Smooth muscle cell (in vitro differentiated cells): Measurements from ENCODE around the gene OSBPL1A. TPM values are rescaled to one million over a fixed set of nuclear protein-coding genes. Genes with fewer than 3 reads are reported as not detected.

Experiments used
- DNase-seq: peaks from one replicate; lab custom pipeline; 2025; ENCODE audit not compliant: unreplicated experiment; lab: John Stamatoyannopoulos, UW
- H2AFZ ChIP-seq: fragments of 200-600 bp; sonication (generic); 2 replicates; pipeline ENCODE4 v1.6.0; 2016; ENCODE audit warnings: antibody characterized with exemption, low read depth, mild to moderate bottlenecking
- H3F3A ChIP-seq: fragments of 200-600 bp; sonication (generic); 2 replicates; pipeline ENCODE4 v1.6.0; 2017; ENCODE audit warnings: antibody characterized with exemption, low read depth
- H3K27ac ChIP-seq: fragments of 200-600 bp; sonication (generic); 2 replicates; pipeline ENCODE4 v1.5.1; 2016; ENCODE audit warnings: low read depth, mild to moderate bottlenecking
- H3K27me3 ChIP-seq: fragments of 200-600 bp; sonication (generic); 2 replicates; pipeline ENCODE4 v1.6.1; 2016; ENCODE audit warnings: low read depth, mild to moderate bottlenecking
- H3K36me3 ChIP-seq: fragments of 200-600 bp; sonication (generic); 2 replicates; pipeline ENCODE4 v1.5.1; 2016; ENCODE audit warnings: low read depth
- H3K4me1 ChIP-seq: fragments of 200-600 bp; sonication (generic); 2 replicates; pipeline ENCODE4 v1.5.1; 2016; ENCODE audit warnings: low read depth
- H3K4me2 ChIP-seq: fragments of 200-600 bp; sonication (generic); 2 replicates; pipeline ENCODE4 v1.6.0; 2016; ENCODE audit warnings: mild to moderate bottlenecking
- H3K4me3 ChIP-seq: fragments of 200-600 bp; sonication (generic); 2 replicates; pipeline ENCODE4 v1.5.1; 2016; ENCODE audit warnings: mild to moderate bottlenecking
- H3K79me2 ChIP-seq: fragments of 200-600 bp; sonication (generic); 2 replicates; pipeline ENCODE4 v1.6.0; 2016; ENCODE audit warnings: low read depth, mild to moderate bottlenecking
- H3K9ac ChIP-seq: fragments of 200-600 bp; sonication (generic); 2 replicates; pipeline ENCODE4 v1.6.0; 2016; ENCODE audit warnings: low read depth
- H3K9me3 ChIP-seq: fragments of 200-600 bp; sonication (generic); replicated peaks from 2 replicates; pipeline ENCODE4 v1.5.1; 2016; ENCODE audit warnings: low read depth
- H4K20me1 ChIP-seq: fragments of 200-600 bp; sonication (generic); 2 replicates; pipeline ENCODE4 v1.6.0; 2016; ENCODE audit warnings: low read depth
- WGBS: methylation state at CpG from one replicate; pipeline ENCODE4 v1.1.7; 2016; ENCODE audit warnings: low lambda C conversion rate; 5-methylcytosine and 5-hydroxymethylcytosine counted together
- polyA plus RNA-seq: library from polyadenylated mRNA; unstranded; fragments of >200 nt; fragmentation: Nextera tagmentation; extraction: Ambion mirVana; gene quantifications from 2 replicates; pipeline ENCODE4 v1.2.1, GENCODE V29; 2016
- total RNA-seq: library from RNA; depleted of rRNA; stranded (reverse); fragments of >200 nt; gene quantifications from 2 replicates; pipeline ENCODE4 v1.2.3, GENCODE V29; 2014
- TF ChIP-seq, protein P1 (sequence below): fragments of 200-600 bp; sonication (generic); IDR thresholded peaks from 2 replicates; pipeline ENCODE4 v1.5.1; 2017; ENCODE audit warnings: borderline replicate concordance, mild to moderate bottlenecking, antibody characterized with exemption; ENCODE audit not compliant: insufficient read depth, poor library complexity, severe bottlenecking

Gene OSBPL1A
- total and polyA plus RNA-seq, 2 experiments from 2014 or later, result 15.3 to 23.4 TPM

DNA sequence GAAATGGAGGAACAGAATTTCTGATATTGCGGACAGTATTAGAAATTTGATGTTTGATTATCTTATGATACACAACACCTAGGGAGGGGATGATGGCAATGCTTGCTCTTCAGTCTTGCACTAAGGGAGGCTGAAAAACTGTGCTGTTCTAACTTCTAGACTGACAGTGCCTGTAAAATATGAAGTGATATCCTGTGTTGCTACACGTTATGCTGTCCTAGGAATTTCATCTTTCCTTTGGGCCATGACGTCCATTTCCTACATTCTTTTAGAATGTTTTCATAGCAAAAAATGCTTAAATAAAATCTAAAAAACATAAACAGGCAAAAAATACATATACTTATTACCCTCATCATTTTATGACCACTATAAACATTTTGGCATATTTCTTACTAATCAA lies 55.3 kb downstream of the OSBPL1A start:
- H3K27ac ChIP-seq, result no peak overlapping the region
- no peaks in the 10 kb centered on the region for H3K4me1 ChIP-seq
- DNase-seq, result no peak
- TF ChIP-seq, protein P1, sequence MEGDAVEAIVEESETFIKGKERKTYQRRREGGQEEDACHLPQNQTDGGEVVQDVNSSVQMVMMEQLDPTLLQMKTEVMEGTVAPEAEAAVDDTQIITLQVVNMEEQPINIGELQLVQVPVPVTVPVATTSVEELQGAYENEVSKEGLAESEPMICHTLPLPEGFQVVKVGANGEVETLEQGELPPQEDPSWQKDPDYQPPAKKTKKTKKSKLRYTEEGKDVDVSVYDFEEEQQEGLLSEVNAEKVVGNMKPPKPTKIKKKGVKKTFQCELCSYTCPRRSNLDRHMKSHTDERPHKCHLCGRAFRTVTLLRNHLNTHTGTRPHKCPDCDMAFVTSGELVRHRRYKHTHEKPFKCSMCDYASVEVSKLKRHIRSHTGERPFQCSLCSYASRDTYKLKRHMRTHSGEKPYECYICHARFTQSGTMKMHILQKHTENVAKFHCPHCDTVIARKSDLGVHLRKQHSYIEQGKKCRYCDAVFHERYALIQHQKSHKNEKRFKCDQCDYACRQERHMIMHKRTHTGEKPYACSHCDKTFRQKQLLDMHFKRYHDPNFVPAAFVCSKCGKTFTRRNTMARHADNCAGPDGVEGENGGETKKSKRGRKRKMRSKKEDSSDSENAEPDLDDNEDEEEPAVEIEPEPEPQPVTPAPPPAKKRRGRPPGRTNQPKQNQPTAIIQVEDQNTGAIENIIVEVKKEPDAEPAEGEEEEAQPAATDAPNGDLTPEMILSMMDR, result no peak
- H3K9ac ChIP-seq, result no peak overlapping the region
- H3K9me3 ChIP-seq, result no peaks in the 10 kb centered on the region
- no peaks in the 10 kb centered on the region for H3K27me3 ChIP-seq
- H3K36me3 ChIP-seq, result no peaks in the 10 kb centered on the region
- H3F3A ChIP-seq, result no peaks in the 10 kb centered on the region
- H4K20me1 ChIP-seq, result no peaks in the 10 kb centered on the region
- no peak overlapping the region for H2AFZ ChIP-seq
- H3K79me2 ChIP-seq, result no peaks in the 10 kb centered on the region
- no peak overlapping the region for H3K4me3 ChIP-seq
- no peak overlapping the region for H3K4me2 ChIP-seq
- 80% methylated on average over 3 of the region's 3 CpGs for WGBS

DNA sequence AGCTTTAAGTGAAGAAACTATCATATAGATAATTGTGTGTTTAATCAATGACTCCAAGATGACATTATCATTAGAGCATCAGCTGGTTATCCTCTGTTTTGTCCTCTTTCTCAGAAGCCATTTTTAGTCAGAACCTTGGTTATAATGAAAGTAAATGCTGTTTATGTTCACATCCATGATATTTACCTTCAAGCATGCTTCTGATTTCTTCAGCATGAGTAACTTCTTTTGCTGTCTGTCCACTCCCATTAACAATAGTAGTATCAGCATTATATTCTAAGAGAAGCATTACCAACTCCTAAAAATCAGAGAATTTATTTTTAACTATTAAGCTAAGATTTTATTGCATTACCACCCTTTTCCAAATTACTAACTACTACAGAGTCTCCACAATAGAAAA lies 56.3 kb downstream of the OSBPL1A start:
- Histone ChIP-seq H3K27ac (no peak overlapping the region), H3K79me2 (no peaks in the 10 kb centered on the region), H3K4me1 (no peaks in the 10 kb centered on the region), H3K4me2 (no peak overlapping the region), H3F3A (no peaks in the 10 kb centered on the region), H3K27me3 (no peaks in the 10 kb centered on the region), H3K9me3 (no peaks in the 10 kb centered on the region), H3K9ac (no peak overlapping the region), H2AFZ (no peak overlapping the region), H3K4me3 (no peak overlapping the region), H4K20me1 (no peaks in the 10 kb centered on the region), H3K36me3 (no peaks in the 10 kb centered on the region)
- TF ChIP-seq, protein P1, result no peak
- no peak for DNase-seq

DNA sequence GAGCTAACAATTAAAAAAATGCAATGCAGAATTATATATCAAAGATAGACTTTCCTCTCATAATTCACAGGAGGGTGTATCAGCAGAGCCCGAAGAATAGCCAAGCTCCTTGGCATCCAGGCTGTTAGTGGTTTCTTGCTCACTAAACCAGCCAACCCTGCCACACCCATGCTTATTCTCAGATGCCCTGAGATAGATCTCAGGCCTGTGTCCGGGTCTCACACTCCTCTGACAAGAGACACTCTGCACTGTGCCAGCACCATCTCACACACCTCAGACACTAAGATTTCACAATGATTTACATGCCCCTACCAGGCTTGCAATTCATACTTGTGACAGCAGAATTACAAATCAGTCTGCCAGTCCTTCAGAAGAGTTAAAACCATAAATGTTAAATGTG lies 64.5 kb downstream of the OSBPL1A start:
- 100% methylated on average over 2 of the region's 2 CpGs for WGBS

DNA sequence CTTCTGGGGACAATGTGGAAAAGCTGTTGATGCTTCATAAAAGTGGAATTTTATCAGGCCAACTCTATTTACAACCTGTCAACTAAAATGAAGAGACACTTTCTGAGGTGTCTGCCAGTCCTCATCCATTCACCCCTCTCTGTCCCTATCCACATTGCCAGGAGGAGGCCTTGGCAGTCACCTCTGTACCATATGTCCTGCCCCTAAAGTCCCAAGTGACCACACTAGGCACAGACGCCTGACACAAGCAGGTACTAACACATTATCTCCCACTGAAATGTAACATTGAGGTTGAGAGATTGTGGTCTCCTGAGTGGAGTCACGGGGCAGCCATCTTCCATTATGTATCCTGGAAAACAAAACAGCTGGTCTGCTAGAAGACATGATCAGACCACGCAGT lies 71.4 kb downstream of the OSBPL1A start:
- Histone ChIP-seq H3F3A (no peaks in the 10 kb centered on the region), H3K36me3 (no peaks in the 10 kb centered on the region), H3K79me2 (no peaks in the 10 kb centered on the region), H3K4me3 (no peak overlapping the region), H3K4me2 (no peak overlapping the region), H3K9me3 (no peaks in the 10 kb centered on the region), H3K27me3 (no peaks in the 10 kb centered on the region), H3K27ac (no peak overlapping the region), H4K20me1 (no peaks in the 10 kb centered on the region), H3K9ac (no peak overlapping the region), H2AFZ (no peak overlapping the region), H3K4me1 (no peaks in the 10 kb centered on the region)
- no peak for DNase-seq
- TF ChIP-seq, protein P1, result no peak
- WGBS, result 92% methylated on average over 3 of the region's 3 CpGs

More for the DNA sequence above, 64.5 kb downstream of the OSBPL1A start:
- no peaks in the 10 kb centered on the region for H3K27me3 ChIP-seq
- no peak overlapping the region for H3K4me3 ChIP-seq
- H3K79me2 ChIP-seq, result no peaks in the 10 kb centered on the region
- H3K4me1 ChIP-seq, result no peaks in the 10 kb centered on the region
- H4K20me1 ChIP-seq, result no peaks in the 10 kb centered on the region
- no peak overlapping the region for H2AFZ ChIP-seq
- TF ChIP-seq, protein P1, result no peak
- no peaks in the 10 kb centered on the region for H3K9me3 ChIP-seq
- no peaks in the 10 kb centered on the region for H3F3A ChIP-seq
- H3K36me3 ChIP-seq, result no peaks in the 10 kb centered on the region
- H3K27ac ChIP-seq, result no peak overlapping the region
- no peak overlapping the region for H3K4me2 ChIP-seq
- no peak overlapping the region for H3K9ac ChIP-seq
- no peak for DNase-seq
